Suprapubic skin (tissue), 4 donors: ENCODE results near the gene LITAFD.

Experiments used
- CTCF ChIP-seq, 2 donors: fragments of 200-600 bp in 1 of 2; fragments of 450-650 bp in 1 of 2; sonication (generic) in 1 of 2; IDR thresholded peaks; one replicate each; pipeline ENCODE4 v1.5.1; 2016 to 2019; ENCODE audit warnings: antibody characterized with exemption in 2 of 2, mild to moderate bottlenecking in 1 of 2, moderate library complexity in 1 of 2
- EP300 ChIP-seq: sonication (generic); formaldehyde crosslinking; IDR thresholded peaks from one replicate; pipeline ENCODE4 v1.6.1; 2017; ENCODE audit warnings: antibody characterized with exemption
- POLR2A ChIP-seq, 2 donors: fragments of 450-650 bp; IDR thresholded peaks; one replicate each; pipeline ENCODE4 v1.6.1; 2017; ENCODE audit warnings: antibody characterized with exemption in 2 of 2, mild to moderate bottlenecking in 2 of 2, moderate library complexity in 2 of 2
- POLR2AphosphoS5 ChIP-seq, 3 donors: sonication (generic); formaldehyde crosslinking; IDR thresholded peaks; one replicate each; pipeline ENCODE4 v1.6.1; 2017; ENCODE audit warnings: antibody characterized with exemption in 3 of 3

GRCh38 chr16:8853150-8853549, 29.0 kb upstream of the LITAFD start:
- no peak for TF ChIP-seq CTCF (IDR thresholded peaks at IDR 0.05)
- no peak for TF ChIP-seq POLR2A (IDR thresholded peaks at IDR 0.05)
- no peak for TF ChIP-seq EP300
- TF ChIP-seq POLR2AphosphoS5 (IDR thresholded peaks at IDR 0.05) = no peak
